BE2C (cell line): ENCODE measurements around the gene CLASP1.

Experiments used
- DNase-seq: peaks from one replicate; pipeline ENCODE4 v3.0.0-alpha.2; 2020
- H3K27me3 ChIP-seq: fragments of 250-450 bp; sonication (Bioruptor Pico); 2 replicates; pipeline ENCODE4 v1.5.1; 2020; ENCODE audit warnings: mild to moderate bottlenecking
- H3K36me3 ChIP-seq: fragments of 250-450 bp; sonication (Bioruptor Pico); 2 replicates; pipeline ENCODE4 v1.5.1; 2020; ENCODE audit warnings: mild to moderate bottlenecking
- H3K4me1 ChIP-seq: fragments of 250-450 bp; sonication (Bioruptor Pico); 2 replicates; pipeline ENCODE4 v1.5.1; 2020
- H3K4me3 ChIP-seq: 2 replicates; pipeline ENCODE4 v1.5.1; 2011; ENCODE audit warnings: low read depth, low read length
- H3K9me3 ChIP-seq: fragments of 250-450 bp; sonication (Bioruptor Pico); 2 replicates; pipeline ENCODE4 v1.5.1; 2020
- TF ChIP-seq, protein P1 (sequence below): IDR thresholded peaks from 2 replicates; pipeline ENCODE4 v1.5.1; 2012; ENCODE audit warnings: mild to moderate bottlenecking, low read depth, low read length

The CLASP1 gene

DNA sequence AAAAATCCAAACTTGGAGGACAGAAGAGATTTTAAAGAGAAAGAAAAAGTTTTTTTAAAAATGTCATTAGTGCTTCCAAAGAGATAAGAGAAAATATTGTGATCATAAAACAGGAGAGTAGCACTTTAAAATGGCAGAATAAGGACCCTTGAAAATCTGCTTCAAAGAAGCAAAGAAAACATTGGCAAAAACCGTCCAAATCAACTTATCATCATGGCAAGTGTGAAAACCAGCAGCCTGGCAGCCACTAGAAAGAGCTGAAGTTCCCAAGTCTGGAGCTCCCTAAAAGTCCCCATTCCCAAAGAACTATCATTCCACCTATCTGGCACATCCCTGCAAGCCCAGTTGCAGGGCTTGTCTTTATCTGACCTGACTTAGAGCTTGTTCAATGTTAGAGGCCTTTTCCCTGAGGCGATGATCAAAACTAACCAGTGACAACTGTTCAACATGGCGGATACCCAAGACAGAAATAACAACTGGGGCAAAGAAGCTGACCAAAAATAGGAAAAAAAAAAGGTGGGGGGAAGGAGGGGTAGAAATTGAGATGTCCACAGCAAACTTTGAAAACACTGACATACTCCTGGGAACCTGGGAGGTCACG, 143.2 kb downstream of the CLASP1 start:
- H3K36me3 ChIP-seq, result peaks cover 3% of the 10 kb centered on the region; the same call in 1 of the 2 replicates
- H3K9me3 ChIP-seq, result no peaks in the 10 kb centered on the region
- TF ChIP-seq, protein P1, sequence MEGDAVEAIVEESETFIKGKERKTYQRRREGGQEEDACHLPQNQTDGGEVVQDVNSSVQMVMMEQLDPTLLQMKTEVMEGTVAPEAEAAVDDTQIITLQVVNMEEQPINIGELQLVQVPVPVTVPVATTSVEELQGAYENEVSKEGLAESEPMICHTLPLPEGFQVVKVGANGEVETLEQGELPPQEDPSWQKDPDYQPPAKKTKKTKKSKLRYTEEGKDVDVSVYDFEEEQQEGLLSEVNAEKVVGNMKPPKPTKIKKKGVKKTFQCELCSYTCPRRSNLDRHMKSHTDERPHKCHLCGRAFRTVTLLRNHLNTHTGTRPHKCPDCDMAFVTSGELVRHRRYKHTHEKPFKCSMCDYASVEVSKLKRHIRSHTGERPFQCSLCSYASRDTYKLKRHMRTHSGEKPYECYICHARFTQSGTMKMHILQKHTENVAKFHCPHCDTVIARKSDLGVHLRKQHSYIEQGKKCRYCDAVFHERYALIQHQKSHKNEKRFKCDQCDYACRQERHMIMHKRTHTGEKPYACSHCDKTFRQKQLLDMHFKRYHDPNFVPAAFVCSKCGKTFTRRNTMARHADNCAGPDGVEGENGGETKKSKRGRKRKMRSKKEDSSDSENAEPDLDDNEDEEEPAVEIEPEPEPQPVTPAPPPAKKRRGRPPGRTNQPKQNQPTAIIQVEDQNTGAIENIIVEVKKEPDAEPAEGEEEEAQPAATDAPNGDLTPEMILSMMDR, result no peak
- DNase-seq, result no peak
- H3K4me1 ChIP-seq, result no peaks in the 10 kb centered on the region
- no peaks in the 10 kb centered on the region for H3K27me3 ChIP-seq
- H3K4me3 ChIP-seq, result no peak overlapping the region

DNA sequence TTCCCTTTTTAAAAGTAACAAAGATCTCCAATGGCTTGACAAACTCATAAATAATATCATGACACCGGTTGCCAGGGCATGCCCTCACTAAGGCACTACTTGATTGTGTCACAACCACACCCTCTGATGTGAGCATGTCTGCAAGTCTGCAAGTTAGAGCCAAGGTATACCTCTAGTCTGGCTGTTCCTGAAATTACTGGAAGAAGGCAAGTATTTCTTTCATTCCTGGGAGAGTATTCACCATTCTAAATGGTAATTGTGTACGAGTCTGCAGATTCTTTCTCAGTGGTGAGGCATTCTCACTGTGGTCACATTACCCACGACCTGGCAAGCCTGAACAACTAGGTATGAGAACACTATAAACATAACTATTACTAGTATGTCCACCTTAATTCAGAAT, 144.3 kb downstream of the CLASP1 start:
- H3K27me3 ChIP-seq, result no peaks in the 10 kb centered on the region
- H3K9me3 ChIP-seq, result no peaks in the 10 kb centered on the region
- DNase-seq, result no peak
- no peak overlapping the region for H3K4me3 ChIP-seq
- peaks cover 3% of the 10 kb centered on the region; the same call in 1 of the 2 replicates for H3K36me3 ChIP-seq
- H3K4me1 ChIP-seq, result no peaks in the 10 kb centered on the region
- TF ChIP-seq, protein P1, result no peak

- TF ChIP-seq, protein P1, result no peak
- Histone ChIP-seq H3K27me3 (no peaks in the 10 kb centered on the region), H3K4me1 (no peaks in the 10 kb centered on the region), H3K4me3 (no peak overlapping the region), H3K36me3 (peaks cover 3% of the 10 kb centered on the region; the same call in 1 of the 2 replicates), H3K9me3 (no peaks in the 10 kb centered on the region)
- no peak for DNase-seq
These were observed 144.9 kb downstream of the CLASP1 start for GRCh38 chr2:121504316-121504715.

DNA sequence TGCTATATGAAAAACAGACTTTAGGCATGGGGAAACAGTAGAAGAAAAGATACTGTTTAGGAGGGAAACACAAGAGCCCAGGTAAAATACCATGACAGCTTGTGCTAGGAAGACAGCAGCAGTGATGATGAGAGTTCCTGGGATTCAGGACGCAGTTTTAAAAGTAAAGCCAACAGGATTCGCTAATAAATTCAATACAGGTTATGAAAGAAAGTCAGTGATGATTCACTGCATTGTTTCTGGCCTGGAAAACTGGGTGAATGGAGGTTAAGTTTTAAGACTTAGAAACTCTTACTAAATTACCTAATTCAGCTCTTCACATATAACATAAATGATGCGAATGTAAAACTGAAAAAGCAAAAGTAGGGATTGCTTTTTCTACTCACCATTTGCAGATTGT, 146.5 kb downstream of the CLASP1 start:
- Histone ChIP-seq H3K27me3 (no peaks in the 10 kb centered on the region), H3K9me3 (no peaks in the 10 kb centered on the region), H3K4me1 (no peaks in the 10 kb centered on the region), H3K36me3 (peaks cover 3% of the 10 kb centered on the region; the same call in 1 of the 2 replicates), H3K4me3 (no peak overlapping the region)
- DNase-seq, result no peak
- TF ChIP-seq, protein P1, result no peak

DNA sequence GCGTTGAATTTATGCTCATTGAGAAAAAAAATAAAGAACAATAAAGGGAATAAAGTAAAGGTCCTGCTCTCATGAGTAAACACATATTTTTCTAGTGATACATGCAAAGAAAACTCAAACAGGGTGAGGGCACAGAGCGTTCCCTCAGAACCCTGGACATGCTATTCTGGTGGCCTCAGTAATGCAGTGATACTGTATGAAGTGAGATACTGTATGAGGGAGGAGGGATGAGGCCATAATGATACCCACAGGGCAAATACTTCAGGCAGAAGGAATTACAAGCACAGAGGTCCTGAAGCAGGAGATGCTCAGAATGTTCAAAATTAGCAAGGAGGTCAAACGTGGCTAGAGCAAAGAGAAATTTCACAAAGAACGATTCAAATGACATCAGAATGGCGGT, 147.0 kb downstream of the CLASP1 start:
- H3K36me3 ChIP-seq, result peaks cover 3% of the 10 kb centered on the region; the same call in 1 of the 2 replicates
- no peaks in the 10 kb centered on the region for H3K9me3 ChIP-seq
- no peak overlapping the region for H3K4me3 ChIP-seq
- no peaks in the 10 kb centered on the region for H3K27me3 ChIP-seq
- DNase-seq, result no peak
- TF ChIP-seq, protein P1, result no peak
- no peaks in the 10 kb centered on the region for H3K4me1 ChIP-seq

DNA sequence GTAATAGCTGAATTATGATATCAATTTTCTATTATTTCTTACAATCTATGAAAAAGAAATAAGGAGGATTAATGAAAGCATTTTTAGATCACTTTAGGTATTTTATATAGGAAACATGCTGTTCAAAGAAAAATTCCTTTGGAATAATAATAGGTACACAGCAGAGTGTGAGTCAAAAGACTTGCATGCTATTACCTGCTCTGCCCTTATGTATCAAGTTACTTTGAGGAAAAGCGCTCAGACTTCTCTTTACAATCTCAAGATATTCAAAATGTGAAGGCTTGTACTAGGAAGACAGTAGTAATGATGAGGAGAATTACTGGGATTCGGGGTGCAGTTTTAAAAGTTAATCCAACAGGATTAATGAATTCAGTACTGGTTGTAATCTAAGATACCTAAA, 147.7 kb downstream of the CLASP1 start:
- H3K36me3 ChIP-seq, result peaks cover 3% of the 10 kb centered on the region; the same call in 1 of the 2 replicates
- TF ChIP-seq, protein P1, result no peak
- no peaks in the 10 kb centered on the region for H3K4me1 ChIP-seq
- no peak overlapping the region for H3K4me3 ChIP-seq
- H3K9me3 ChIP-seq, result no peaks in the 10 kb centered on the region
- DNase-seq, result no peak
- H3K27me3 ChIP-seq, result no peaks in the 10 kb centered on the region
